Activated T-cell treated with anti-CD3 and anti-CD28 coated beads for 48 hours (primary cell): Measurements from ENCODE around the gene TBL1X.

ENCODE experiments used
- DNase-seq: peaks from one replicate; pipeline ENCODE4 v3.0.0-alpha.2; 2020; ENCODE audit warnings: low read depth

The TBL1X gene

DNA sequence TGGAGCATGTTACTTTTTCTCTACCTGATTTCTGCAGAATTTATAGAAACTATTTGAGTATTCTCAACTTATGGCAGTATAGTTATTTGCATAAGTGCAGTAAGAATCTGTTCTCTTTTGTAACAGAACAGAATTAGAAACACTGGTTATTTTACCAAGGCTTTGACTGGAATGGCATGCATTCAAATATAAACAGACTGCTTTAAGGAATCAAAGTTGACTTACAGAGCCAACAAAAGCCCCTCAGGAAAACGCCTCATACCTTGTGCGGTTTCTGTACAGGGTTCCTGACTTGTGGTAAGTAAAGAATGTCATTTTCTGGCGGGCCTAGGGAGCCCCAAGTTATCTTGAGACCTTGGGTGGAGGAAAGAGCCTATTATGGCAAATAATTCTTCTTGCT is 203.7 kb downstream of the TBL1X start:
- DNase-seq = no peak

DNA sequence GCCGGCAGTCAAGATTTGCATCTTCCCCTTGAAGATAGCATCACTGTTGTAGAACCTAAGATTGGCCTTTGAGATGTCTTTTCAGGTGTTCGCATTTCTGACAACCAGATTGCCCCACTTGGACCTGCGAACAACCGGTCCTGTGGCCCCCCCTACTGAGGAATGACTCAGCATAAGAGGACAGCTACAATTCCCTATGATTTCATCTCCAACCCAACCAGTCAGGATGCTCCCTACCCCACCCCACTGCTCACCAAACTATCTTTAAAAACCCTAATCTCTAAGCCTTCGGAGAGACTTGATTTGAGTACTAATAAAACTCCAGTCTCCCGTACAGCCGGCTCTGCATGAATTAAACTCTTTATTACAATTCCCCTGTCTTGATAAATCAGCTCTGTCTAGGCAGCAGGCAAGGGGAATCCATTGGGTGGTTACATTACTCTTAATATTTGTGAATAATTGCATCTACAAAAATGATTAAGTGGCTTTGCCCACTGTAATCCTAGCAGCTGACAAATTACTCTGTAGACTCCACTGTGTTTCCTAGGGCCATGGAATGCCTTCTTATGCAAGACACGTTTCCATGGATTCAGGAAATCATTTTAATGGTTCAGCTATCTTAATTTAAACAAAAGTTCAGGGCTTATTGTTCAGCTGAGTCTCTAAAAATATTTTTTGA is 205.4 kb downstream of the TBL1X start:
- no peak for DNase-seq

DNA sequence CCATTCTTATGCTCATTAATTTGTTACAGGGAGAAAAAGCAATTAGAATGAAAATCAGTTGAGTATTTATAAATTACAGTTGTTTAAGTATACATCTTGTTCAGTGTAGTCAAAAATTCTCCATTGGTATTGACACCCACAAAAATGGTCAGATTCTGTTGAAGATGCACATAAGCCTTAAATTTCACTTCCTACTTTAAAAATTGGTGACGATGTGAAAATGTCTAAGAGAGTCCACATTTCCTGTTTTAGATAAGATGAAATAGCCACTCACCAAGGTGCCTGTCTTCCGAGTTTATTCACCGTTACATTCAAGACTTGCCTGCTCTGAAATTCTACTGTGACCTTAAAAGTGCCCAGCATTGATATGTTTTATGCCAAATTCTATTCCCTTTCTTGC is 207.1 kb downstream of the TBL1X start:
- no peak for DNase-seq

DNA sequence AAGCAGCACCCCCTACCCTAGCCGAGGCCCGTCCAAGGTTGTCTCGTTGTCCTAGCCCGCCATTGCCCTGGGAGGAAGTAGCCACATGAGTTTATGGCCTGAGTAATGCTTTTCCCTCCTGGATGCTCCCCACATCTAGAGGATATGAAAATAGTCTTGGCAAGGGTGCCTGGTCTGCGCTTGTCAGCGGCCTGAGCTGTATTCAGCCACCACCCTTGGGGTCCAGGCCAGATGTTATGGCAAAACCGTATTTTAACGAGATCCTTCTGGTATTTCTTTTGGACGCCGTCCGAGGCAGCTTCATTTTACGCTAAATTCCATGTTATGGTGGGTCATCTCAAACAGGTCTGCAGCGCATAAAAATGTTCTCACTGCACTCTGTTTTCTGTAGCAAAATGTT is 211.4 kb downstream of the TBL1X start:
- DNase-seq = no peak

GRCh38 chrX:9676738-9677097 is 211.9 kb downstream of the TBL1X start:
- no peak for DNase-seq

- no peak for DNase-seq
These were observed 212.4 kb downstream of the TBL1X start for GRCh38 chrX:9677098-9677739.

DNA sequence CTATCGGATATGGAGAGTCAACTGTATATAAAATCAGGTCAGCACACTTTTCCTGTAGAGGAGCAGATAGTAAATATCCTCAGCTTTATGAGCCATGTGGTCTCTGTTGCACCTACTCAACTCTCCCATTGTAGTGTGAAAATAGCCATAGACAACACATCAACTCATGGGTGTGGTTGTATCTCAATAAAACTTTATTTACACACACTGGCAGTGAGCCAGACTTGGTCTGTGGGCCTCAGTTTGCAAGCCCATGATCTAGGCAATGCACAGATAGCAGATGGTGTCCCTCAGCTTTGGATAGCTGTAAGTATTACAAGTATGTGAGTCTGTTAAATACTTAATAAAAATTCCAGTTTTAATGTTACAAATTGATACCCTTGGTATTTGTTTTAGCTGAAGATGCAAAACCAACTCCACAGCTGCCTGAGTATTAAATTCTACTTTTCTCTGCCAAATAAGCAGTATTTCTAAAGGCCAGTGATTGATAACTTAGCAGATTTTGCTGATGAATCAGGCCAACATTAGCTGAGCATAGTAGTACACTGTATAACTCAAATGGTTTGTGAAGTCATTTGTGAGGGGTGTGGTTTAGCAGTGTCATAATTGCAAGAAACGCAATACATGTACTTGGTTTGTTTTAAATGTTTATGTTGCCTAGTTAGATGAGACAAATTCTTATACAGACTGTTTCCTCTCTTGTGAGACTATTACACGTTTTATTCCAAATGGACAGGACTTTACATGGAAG is 213.5 kb downstream of the TBL1X start:
- DNase-seq = no peak

- no peak for DNase-seq
These were observed 216.2 kb downstream of the TBL1X start for GRCh38 chrX:9681011-9681410.

- no peak for DNase-seq
These were observed 216.6 kb downstream of the TBL1X start for GRCh38 chrX:9681422-9681821.

DNA sequence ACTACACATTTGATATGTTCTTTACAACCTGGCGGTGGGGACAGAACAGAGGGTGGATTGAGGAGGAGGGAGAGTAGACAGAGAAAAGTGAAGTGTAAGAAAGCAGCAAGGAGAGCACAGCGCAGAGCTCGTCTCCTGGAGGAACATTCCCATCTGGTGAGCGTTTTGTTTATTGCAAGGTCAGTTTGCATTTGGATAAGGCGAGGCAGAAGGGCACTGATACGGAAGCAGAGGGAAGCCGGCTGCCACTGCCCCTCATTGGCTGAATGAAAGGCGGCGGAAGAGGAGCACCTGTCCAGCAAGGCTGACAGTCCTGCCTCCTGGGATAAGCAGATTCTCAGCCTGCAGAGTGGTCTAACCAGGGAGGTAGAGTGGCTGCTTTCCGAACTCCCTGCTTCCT is 217.6 kb downstream of the TBL1X start:
- DNase-seq = no peak

DNA sequence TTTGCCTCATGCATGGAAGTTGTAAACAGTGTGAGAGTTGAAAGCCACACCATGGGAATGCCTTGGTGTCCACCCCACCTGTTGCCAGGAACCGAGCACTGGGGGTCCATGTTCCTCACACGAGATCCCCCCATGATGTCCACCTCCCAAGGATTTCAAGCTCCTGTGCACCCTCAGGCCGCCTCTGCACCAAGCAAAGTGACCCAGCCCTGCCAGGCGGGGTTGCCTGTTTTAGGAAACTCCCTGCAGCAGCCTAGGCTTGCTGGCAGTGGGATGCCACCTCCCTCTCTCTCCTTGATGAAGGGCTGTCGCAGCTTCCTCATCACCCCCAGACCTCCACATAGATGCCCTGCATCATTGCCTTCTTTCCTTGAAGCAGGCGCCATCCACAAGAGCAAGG is 218.0 kb downstream of the TBL1X start:
- DNase-seq = no peak

- no peak for DNase-seq
These were observed 218.5 kb downstream of the TBL1X start for GRCh38 chrX:9683350-9683749.

DNA sequence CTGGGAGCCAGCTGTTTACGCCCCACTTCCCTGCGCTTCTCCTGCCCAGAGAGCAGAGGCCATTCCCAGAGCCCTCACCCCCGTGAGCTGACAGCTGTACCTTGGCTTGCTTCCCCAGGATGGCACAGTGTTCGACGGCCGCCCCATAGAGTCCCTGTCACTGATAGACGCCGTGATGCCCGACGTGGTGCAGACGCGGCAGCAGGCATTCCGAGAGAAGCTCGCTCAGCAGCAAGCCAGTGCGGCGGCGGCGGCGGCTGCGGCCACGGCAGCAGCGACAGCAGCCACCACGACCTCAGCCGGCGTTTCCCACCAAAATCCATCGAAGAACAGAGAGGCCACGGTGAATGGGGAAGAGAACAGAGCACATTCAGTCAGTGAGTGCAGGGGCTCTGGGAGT is 223.0 kb downstream of the TBL1X start:
- no peak for DNase-seq

- DNase-seq = no peak
These were observed 224.0 kb downstream of the TBL1X start for GRCh38 chrX:9688833-9689232.

DNA sequence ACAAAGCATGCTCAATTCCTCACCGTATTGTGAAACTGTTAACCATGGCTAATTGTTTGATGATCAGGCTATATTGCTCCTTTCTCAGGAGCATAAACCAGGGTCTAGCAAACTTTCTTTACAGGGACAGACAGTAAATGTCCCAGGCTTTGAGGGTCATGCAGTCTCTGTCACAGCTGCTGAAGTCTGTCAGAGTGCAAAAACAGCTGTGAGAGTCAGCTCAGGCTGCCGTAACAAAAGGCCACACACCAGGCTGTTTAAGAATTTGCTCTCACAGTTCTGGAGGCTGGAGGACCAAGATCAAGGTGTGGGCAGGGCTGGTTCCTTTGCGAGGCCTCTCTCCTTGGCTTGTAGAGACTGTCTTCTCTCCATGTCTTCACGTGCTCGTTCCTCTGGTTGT is 225.2 kb downstream of the TBL1X start:
- no peak for DNase-seq

GRCh38 chrX:9693307-9694001 is 228.6 kb downstream of the TBL1X start:
- no peak for DNase-seq

GRCh38 chrX:9698576-9698975 is 233.7 kb downstream of the TBL1X start:
- no peak for DNase-seq

DNA sequence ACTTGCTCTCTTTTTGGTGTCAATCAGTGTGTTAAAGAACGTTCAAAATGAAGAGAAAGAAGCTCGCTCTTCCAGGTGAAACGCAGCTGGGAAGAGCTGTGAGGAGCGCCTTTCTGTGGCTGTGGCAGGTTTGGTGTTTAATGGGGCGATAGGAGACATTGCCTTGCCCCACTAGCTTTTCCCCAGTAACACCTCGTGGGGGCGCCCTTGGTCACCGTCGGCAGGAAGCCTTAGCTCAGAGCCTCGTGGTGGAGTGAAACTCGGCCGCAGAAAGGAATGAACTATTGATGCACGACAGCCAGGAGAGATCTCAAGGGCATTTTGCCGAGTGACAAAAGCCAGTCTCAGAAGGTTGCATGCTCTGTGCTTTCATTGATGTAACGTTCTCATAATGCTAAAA is 235.7 kb downstream of the TBL1X start:
- DNase-seq = no peak

GRCh38 chrX:9701790-9702189 is 236.9 kb downstream of the TBL1X start:
- DNase-seq = no peak

DNA sequence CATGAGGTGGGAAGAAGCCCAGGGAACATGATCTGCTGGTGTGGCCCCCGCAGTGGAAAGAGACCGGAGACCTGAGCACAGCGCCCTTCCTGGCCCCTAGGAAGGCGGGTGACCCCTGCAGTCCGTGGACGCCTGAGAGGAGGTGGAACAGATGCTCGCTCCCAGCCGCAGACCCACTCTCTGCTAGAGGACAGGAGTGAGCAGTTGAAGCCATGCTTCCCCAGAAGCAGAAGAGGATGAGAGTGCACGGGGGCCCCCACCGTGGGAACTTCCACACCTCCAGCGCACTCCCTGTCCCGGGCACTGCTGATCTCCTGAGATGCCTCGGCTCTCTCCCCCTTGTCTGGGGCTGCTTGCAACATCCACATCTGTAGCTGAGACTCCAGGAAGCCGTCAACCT is 238.5 kb downstream of the TBL1X start:
- no peak for DNase-seq

DNA sequence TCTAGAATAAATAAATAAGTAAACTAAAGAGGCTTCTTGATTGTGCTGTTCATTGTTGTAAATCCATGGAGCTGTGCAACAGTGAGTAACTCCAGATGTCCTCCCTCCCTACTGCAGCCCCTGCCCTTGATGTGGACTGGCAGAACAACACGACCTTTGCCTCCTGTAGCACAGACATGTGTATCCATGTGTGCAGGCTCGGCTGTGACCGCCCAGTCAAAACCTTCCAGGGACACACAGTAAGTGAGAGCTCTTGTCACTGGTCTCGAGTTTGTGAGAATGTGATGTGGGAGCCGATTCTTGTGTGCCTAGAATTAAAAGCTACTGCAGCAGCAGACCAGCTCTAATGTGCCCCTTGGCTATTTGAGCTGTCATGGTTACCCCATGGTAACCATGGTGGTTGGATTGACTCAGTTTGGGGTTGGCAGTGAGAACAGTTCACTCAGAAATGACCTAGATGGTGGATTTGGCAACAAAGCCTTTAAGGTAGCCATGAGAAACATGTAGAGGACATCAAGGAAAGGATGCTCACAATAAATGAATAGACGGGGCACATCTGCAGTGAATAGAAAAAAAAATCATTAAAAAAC is 240.1 kb downstream of the TBL1X start:
- no peak for DNase-seq

DNA sequence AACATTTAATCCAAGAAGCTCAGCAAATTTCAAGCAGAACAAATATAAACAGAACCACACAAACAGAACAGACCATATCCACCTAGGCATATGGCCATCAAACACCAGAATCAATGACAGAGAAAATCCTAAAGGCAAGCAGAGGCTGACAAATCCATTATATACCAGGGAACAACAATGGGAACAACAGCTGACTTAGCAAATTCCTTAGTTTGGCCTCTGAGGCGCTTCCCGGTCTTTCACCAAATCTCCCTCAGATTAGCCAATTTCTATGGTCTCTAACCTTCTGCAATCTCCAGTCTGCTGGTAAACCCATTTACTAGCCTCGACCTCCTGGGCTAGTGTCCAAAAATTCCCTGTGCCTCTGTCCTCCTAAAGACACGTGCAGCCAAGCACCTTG is 241.6 kb downstream of the TBL1X start:
- no peak for DNase-seq
